ENCODE results near the gene PLSCR4.
A peak's percentile ranks its signal among the peaks of the same experiment; 100 is the strongest.
"Not testable (repeated sequence)": the region's sequence is repeated elsewhere in the genome, so short reads cannot be mapped to it uniquely, and the experiment has no call there.

Gene PLSCR4

GRCh38 chr3:146246526-146246925 is 4.4 kb downstream of the PLSCR4 start:
- DNase-seq: no peak

GRCh38 chr3:146243559-146243958 is 7.3 kb downstream of the PLSCR4 start:
- DNase-seq: no peak

- no peak for DNase-seq
Measured at GRCh38 chr3:146241523-146242240, 9.2 kb downstream of the PLSCR4 start.

GRCh38 chr3:146233487-146233886 is 17.4 kb downstream of the PLSCR4 start:
- DNase-seq: no peak

GRCh38 chr3:146227486-146227885 is 23.4 kb downstream of the PLSCR4 start:
- DNase-seq: no peak

- no peak for DNase-seq
Measured at GRCh38 chr3:146226881-146227280, 24.0 kb downstream of the PLSCR4 start.

GRCh38 chr3:146225458-146225857 is 25.4 kb downstream of the PLSCR4 start:
- not testable (repeated sequence) for DNase-seq

- no peak for DNase-seq
Measured at GRCh38 chr3:146223401-146224373, 27.2 kb downstream of the PLSCR4 start.

GRCh38 chr3:146222204-146223046 is 28.5 kb downstream of the PLSCR4 start:
- no peak for DNase-seq

- DNase-seq: no peak
Measured at GRCh38 chr3:146221276-146221675, 29.6 kb downstream of the PLSCR4 start.

GRCh38 chr3:146218880-146219866 is 31.7 kb downstream of the PLSCR4 start:
- DNase-seq: peak; percentile 51

- no peak for DNase-seq
Measured at GRCh38 chr3:146217324-146217723, 33.6 kb downstream of the PLSCR4 start.

GRCh38 chr3:146214493-146214892 is 36.4 kb downstream of the PLSCR4 start:
- DNase-seq: no peak

GRCh38 chr3:146209371-146209770 is 41.5 kb downstream of the PLSCR4 start:
- DNase-seq: no peak

- DNase-seq: no peak
Measured at GRCh38 chr3:146203776-146204175, 47.1 kb downstream of the PLSCR4 start.

GRCh38 chr3:146200461-146201220 is 50.3 kb downstream of the PLSCR4 start:
- no peak for DNase-seq

GRCh38 chr3:146199762-146200161 is 51.1 kb downstream of the PLSCR4 start:
- no peak for DNase-seq

- DNase-seq: no peak
Measured at GRCh38 chr3:146196789-146197188, 54.1 kb downstream of the PLSCR4 start.

- no peak for DNase-seq
Measured at GRCh38 chr3:146195605-146196004, 55.3 kb downstream of the PLSCR4 start.

GRCh38 chr3:146195030-146195429 is 55.9 kb downstream of the PLSCR4 start:
- DNase-seq: no peak

- DNase-seq: no peak
Measured at GRCh38 chr3:146191051-146191450, 59.9 kb downstream of the PLSCR4 start.

Measured in suppressor macrophage treated with lipopolysaccharide for 4 hours (primary cell).